Neural cell (in vitro differentiated cells): ENCODE results near the gene TNS1. TPM values are rescaled to one million over a fixed set of nuclear protein-coding genes. Genes with fewer than 3 reads are reported as not detected.

Experiments
- H2AFZ ChIP-seq: fragments of 200-600, 300-800 bp; sonication (generic), shearing (Covaris generic); 2 replicates; pipeline ENCODE4 v1.6.0; 2014; ENCODE audit warnings: low read depth, mild to moderate bottlenecking, antibody characterized with exemption, low read length, moderate library complexity
- H3F3A ChIP-seq: fragments of 200-600 bp; shearing (Covaris generic); 2 replicates; pipeline ENCODE4 v1.6.1; 2016; ENCODE audit warnings: mild to moderate bottlenecking, moderate library complexity, mixed read lengths, antibody characterized with exemption, low read length; ENCODE audit not compliant: insufficient read depth, poor library complexity, severe bottlenecking
- H3K27ac ChIP-seq: fragments of 200-600, 300-800 bp; sonication (generic), shearing (Covaris generic); 2 replicates; pipeline ENCODE4 v1.5.1; 2014; ENCODE audit warnings: mild to moderate bottlenecking, low read length, moderate library complexity
- H3K27me3 ChIP-seq: fragments of 300-800, 200-600 bp; sonication (generic), shearing (Covaris generic); 2 replicates; pipeline ENCODE4 v1.6.0; 2014; ENCODE audit warnings: mild to moderate bottlenecking, low read depth, low read length, moderate library complexity; ENCODE audit not compliant: insufficient read depth
- H3K36me3 ChIP-seq: fragments of 300-800, 200-600 bp; sonication (generic), shearing (Covaris generic); 2 replicates; pipeline ENCODE4 v1.5.1; 2014; ENCODE audit warnings: mild to moderate bottlenecking, antibody characterized with exemption, low read length, moderate library complexity; ENCODE audit not compliant: insufficient read depth
- H3K4me2 ChIP-seq: fragments of 300-800, 200-600 bp; sonication (generic), shearing (Covaris generic); 2 replicates; pipeline ENCODE4 v1.6.0; 2014; ENCODE audit warnings: mild to moderate bottlenecking, low read length
- H3K4me3 ChIP-seq: fragments of 300-800, 200-600 bp; sonication (generic), shearing (Covaris generic); 2 replicates; pipeline ENCODE4 v1.5.1; 2014; ENCODE audit warnings: mild to moderate bottlenecking, low read length, moderate library complexity
- H3K79me2 ChIP-seq: fragments of 200-600 bp; shearing (Covaris generic); replicated peaks from 2 replicates; pipeline ENCODE4 v1.6.0; 2014; ENCODE audit warnings: mild to moderate bottlenecking, low read length, moderate library complexity; ENCODE audit not compliant: insufficient read depth
- H3K9ac ChIP-seq: fragments of 300-800, 200-600 bp; sonication (generic), shearing (Covaris generic); 2 replicates; pipeline ENCODE4 v1.6.1; 2016; ENCODE audit warnings: mild to moderate bottlenecking, low read length, mixed read lengths
- H3K9me2 ChIP-seq: fragments of 200-600 bp; shearing (Covaris generic); 2 replicates; pipeline ENCODE4 v1.6.1; 2016; ENCODE audit warnings: mild to moderate bottlenecking, low read length, mixed read lengths; ENCODE audit not compliant: insufficient read depth
- H3K9me3 ChIP-seq: fragments of 200-600, 300-800 bp; sonication (generic), shearing (Covaris generic); 2 replicates; pipeline ENCODE4 v1.6.1; 2016; ENCODE audit warnings: mild to moderate bottlenecking, mixed run types, low read length, moderate library complexity, mixed read lengths
- H4K20me1 ChIP-seq: fragments of 200-600 bp; shearing (Covaris generic); 2 replicates; pipeline ENCODE4 v1.6.1; 2016; ENCODE audit warnings: mild to moderate bottlenecking, mixed run types; ENCODE audit not compliant: insufficient read depth
- EP300 ChIP-seq: fragments of 450-650 bp; conservative IDR thresholded peaks from 2 replicates; pipeline ENCODE4 v1.6.1; 2014; ENCODE audit warnings: antibody characterized with exemption, mild to moderate bottlenecking, moderate library complexity; ENCODE audit not compliant: poor library complexity, severe bottlenecking
- EZH2 ChIP-seq: fragments of 200-600, 300-800 bp; shearing (Covaris generic), sonication (generic); IDR thresholded peaks from 2 replicates; pipeline ENCODE4 v1.6.1; 2014; ENCODE audit warnings: antibody characterized with exemption, low read length, borderline replicate concordance, mild to moderate bottlenecking; ENCODE audit not compliant: insufficient read depth, poor library complexity, severe bottlenecking
- MXI1 ChIP-seq: fragments of 450-650 bp; conservative IDR thresholded peaks from 2 replicates; pipeline ENCODE4 v1.6.1; 2014; ENCODE audit warnings: antibody characterized with exemption, mild to moderate bottlenecking; ENCODE audit not compliant: poor library complexity, severe bottlenecking
- POLR2AphosphoS5 ChIP-seq: IDR thresholded peaks from 2 replicates; pipeline ENCODE4 v1.6.1; 2012
- RAD21 ChIP-seq: fragments of 450-650 bp; conservative IDR thresholded peaks from 2 replicates; pipeline ENCODE4 v1.6.1; 2014; ENCODE audit warnings: antibody characterized with exemption, mild to moderate bottlenecking, moderate library complexity
- SMC3 ChIP-seq: fragments of 450-650 bp; conservative IDR thresholded peaks from 2 replicates; pipeline ENCODE4 v1.6.1; 2014; ENCODE audit warnings: antibody characterized with exemption, mild to moderate bottlenecking, moderate library complexity; ENCODE audit not compliant: poor library complexity
- TAF1 ChIP-seq: IDR thresholded peaks from 2 replicates; pipeline ENCODE4 v1.6.1; 2012; ENCODE audit warnings: low read depth
- polyA plus RNA-seq: library from polyadenylated mRNA; depleted of rRNA; stranded (reverse); fragments of >200 nt; gene quantifications from 2 replicates; pipeline ENCODE4 v1.2.3, GENCODE V29; 2014
- TF ChIP-seq, protein P1 (sequence below): fragments of 450-650 bp; IDR thresholded peaks from 2 replicates; pipeline ENCODE4 v1.5.1; 2014; ENCODE audit warnings: antibody characterized with exemption, mild to moderate bottlenecking, moderate library complexity; ENCODE audit not compliant: poor library complexity, severe bottlenecking
- TF ChIP-seq, protein P2 (sequence below): IDR thresholded peaks from 2 replicates; pipeline ENCODE4 v1.6.1; 2012; ENCODE audit warnings: borderline replicate concordance

The TNS1 gene
- polyA plus RNA-seq, 1 donor from 2014 or later = 1.5 TPM

DNA sequence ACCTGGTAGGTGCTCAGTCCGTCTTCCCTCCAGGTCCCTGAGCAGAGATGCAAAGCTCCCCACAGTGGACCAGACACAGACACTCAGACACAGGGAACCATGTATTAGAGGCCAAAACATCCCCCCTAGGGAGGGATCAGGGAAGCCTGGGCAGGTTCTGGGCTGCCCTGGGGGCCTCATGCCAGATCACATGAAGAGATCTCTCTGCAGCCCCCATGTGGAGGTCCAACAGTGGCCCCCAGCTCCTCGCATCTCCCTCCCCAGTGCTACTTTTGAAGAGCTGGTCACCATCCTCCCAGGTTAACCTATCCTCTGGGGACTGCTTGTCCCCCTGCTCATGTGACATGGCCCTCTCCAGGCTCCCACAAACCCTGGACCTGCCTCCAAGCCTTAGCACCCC is 10.5 kb upstream of the TNS1 start:
- H3K4me3 ChIP-seq = no peak overlapping the region
- TF ChIP-seq, protein P1, sequence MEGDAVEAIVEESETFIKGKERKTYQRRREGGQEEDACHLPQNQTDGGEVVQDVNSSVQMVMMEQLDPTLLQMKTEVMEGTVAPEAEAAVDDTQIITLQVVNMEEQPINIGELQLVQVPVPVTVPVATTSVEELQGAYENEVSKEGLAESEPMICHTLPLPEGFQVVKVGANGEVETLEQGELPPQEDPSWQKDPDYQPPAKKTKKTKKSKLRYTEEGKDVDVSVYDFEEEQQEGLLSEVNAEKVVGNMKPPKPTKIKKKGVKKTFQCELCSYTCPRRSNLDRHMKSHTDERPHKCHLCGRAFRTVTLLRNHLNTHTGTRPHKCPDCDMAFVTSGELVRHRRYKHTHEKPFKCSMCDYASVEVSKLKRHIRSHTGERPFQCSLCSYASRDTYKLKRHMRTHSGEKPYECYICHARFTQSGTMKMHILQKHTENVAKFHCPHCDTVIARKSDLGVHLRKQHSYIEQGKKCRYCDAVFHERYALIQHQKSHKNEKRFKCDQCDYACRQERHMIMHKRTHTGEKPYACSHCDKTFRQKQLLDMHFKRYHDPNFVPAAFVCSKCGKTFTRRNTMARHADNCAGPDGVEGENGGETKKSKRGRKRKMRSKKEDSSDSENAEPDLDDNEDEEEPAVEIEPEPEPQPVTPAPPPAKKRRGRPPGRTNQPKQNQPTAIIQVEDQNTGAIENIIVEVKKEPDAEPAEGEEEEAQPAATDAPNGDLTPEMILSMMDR = no peak
- no peak for TF ChIP-seq RAD21
- no peaks in the 10 kb centered on the region for H4K20me1 ChIP-seq
- H3K36me3 ChIP-seq = no peaks in the 10 kb centered on the region
- H3K27ac ChIP-seq = no peak overlapping the region
- no peaks in the 10 kb centered on the region for H3F3A ChIP-seq
- H3K9me2 ChIP-seq = no peaks in the 10 kb centered on the region
- H3K27me3 ChIP-seq = peaks cover 34% of the 10 kb centered on the region
- no peak overlapping the region for H2AFZ ChIP-seq
- no peaks in the 10 kb centered on the region for H3K79me2 ChIP-seq
- H3K9me3 ChIP-seq = no peaks in the 10 kb centered on the region
- no peak overlapping the region for H3K4me2 ChIP-seq
- no peak overlapping the region for H3K9ac ChIP-seq

DNA sequence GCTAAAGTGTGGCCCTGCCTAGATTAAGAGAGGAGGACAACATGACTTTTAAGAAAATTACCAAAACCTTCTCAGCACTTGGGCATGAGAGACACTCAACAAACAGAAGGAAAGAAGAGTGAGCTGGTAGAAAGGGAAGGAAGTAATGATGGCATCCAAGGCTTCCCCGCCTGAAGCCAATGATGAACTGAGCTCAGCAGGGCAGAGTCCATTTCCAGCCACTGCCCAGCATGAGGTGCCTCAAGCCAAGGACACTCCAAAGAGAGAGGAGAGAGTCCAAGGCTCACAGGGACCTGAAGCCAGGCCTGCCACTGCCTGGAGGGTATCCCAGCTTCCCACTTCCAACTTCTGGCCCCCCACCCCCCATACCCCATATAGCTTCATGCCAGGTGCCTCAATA is 9.5 kb upstream of the TNS1 start:
- Histone ChIP-seq H3K36me3 (no peaks in the 10 kb centered on the region), H2AFZ (no peak overlapping the region), H3K9ac (no peak overlapping the region), H3K4me2 (no peak overlapping the region), H3K27ac (no peak overlapping the region), H3K9me3 (no peaks in the 10 kb centered on the region), H3K79me2 (no peaks in the 10 kb centered on the region), H4K20me1 (no peaks in the 10 kb centered on the region), H3K9me2 (no peaks in the 10 kb centered on the region), H3F3A (no peaks in the 10 kb centered on the region), H3K4me3 (no peak overlapping the region), H3K27me3 (peaks cover 37% of the 10 kb centered on the region)
- no peak for TF ChIP-seq TAF1
- no peak for TF ChIP-seq POLR2AphosphoS5
- no peak for TF ChIP-seq MXI1
- TF ChIP-seq, protein P1 = no peak
- no peak for TF ChIP-seq EZH2
- TF ChIP-seq EP300 = no peak
- no peak for TF ChIP-seq SMC3
- TF ChIP-seq, protein P2, sequence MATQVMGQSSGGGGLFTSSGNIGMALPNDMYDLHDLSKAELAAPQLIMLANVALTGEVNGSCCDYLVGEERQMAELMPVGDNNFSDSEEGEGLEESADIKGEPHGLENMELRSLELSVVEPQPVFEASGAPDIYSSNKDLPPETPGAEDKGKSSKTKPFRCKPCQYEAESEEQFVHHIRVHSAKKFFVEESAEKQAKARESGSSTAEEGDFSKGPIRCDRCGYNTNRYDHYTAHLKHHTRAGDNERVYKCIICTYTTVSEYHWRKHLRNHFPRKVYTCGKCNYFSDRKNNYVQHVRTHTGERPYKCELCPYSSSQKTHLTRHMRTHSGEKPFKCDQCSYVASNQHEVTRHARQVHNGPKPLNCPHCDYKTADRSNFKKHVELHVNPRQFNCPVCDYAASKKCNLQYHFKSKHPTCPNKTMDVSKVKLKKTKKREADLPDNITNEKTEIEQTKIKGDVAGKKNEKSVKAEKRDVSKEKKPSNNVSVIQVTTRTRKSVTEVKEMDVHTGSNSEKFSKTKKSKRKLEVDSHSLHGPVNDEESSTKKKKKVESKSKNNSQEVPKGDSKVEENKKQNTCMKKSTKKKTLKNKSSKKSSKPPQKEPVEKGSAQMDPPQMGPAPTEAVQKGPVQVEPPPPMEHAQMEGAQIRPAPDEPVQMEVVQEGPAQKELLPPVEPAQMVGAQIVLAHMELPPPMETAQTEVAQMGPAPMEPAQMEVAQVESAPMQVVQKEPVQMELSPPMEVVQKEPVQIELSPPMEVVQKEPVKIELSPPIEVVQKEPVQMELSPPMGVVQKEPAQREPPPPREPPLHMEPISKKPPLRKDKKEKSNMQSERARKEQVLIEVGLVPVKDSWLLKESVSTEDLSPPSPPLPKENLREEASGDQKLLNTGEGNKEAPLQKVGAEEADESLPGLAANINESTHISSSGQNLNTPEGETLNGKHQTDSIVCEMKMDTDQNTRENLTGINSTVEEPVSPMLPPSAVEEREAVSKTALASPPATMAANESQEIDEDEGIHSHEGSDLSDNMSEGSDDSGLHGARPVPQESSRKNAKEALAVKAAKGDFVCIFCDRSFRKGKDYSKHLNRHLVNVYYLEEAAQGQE = no peak
